ENCODE results near the gene RAC3. TPM values are rescaled to one million over a fixed set of nuclear protein-coding genes. Genes with fewer than 3 reads are reported as not detected.

RAC3 gene
- total RNA-seq, 1 experiment from 2014 or later, result 9.3 TPM

- Mint-ChIP-seq H3K4me3 (ENCODE audit: low read depth, unreplicated experiment) (no peak overlapping the region), H3K36me3 (ENCODE audit: insufficient read depth, unreplicated experiment) (peaks cover 17% of the 10 kb centered on the region), H3K9me3 (ENCODE audit: low read depth, unreplicated experiment) (no peaks in the 10 kb centered on the region), H3K4me1 (ENCODE audit: low read depth, unreplicated experiment) (peaks cover 7% of the 10 kb centered on the region), H3K27me3 (ENCODE audit: unreplicated experiment) (no peaks in the 10 kb centered on the region), H3K27ac (ENCODE audit: unreplicated experiment) (no peak overlapping the region)
- TF ChIP-seq, protein P1, sequence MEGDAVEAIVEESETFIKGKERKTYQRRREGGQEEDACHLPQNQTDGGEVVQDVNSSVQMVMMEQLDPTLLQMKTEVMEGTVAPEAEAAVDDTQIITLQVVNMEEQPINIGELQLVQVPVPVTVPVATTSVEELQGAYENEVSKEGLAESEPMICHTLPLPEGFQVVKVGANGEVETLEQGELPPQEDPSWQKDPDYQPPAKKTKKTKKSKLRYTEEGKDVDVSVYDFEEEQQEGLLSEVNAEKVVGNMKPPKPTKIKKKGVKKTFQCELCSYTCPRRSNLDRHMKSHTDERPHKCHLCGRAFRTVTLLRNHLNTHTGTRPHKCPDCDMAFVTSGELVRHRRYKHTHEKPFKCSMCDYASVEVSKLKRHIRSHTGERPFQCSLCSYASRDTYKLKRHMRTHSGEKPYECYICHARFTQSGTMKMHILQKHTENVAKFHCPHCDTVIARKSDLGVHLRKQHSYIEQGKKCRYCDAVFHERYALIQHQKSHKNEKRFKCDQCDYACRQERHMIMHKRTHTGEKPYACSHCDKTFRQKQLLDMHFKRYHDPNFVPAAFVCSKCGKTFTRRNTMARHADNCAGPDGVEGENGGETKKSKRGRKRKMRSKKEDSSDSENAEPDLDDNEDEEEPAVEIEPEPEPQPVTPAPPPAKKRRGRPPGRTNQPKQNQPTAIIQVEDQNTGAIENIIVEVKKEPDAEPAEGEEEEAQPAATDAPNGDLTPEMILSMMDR (IDR thresholded peaks at IDR 0.05; ENCODE audit: unreplicated experiment), result no peak
- intact Hi-C loops (cut with micrococcal nuclease; ENCODE audit: unreplicated experiment), result no loop called here
- no peak for DNase-seq
- no TSS peak for BruUV-seq (replicated peaks)
- CTCF ChIA-PET, result interaction anchor here (1.0 kb wide), 1 partner anchor 18 kb away, joined by 5 read pairs; the partner anchor contains the start of genes CENPX and LRRC45
Observed at GRCh38 chr17:82041144-82041814, 9.8 kb downstream of the RAC3 start.

GRCh38 chr17:82042649-82043048 is 11.2 kb downstream of the RAC3 start:
- H3K9me3 Mint-ChIP-seq (ENCODE audit: low read depth, unreplicated experiment), result no peaks in the 10 kb centered on the region
- H3K4me3 Mint-ChIP-seq (ENCODE audit: low read depth, unreplicated experiment), result no peak overlapping the region
- no peak overlapping the region for H3K27ac Mint-ChIP-seq (ENCODE audit: unreplicated experiment)
- H3K27me3 Mint-ChIP-seq (ENCODE audit: unreplicated experiment), result no peaks in the 10 kb centered on the region
- H3K36me3 Mint-ChIP-seq (ENCODE audit: insufficient read depth, unreplicated experiment), result peaks cover 14% of the 10 kb centered on the region
- DNase-seq, result no peak
- TF ChIP-seq, protein P1 (IDR thresholded peaks at IDR 0.05; ENCODE audit: unreplicated experiment), result no peak
- no TSS peak for BruUV-seq (replicated peaks)
- peaks cover 5% of the 10 kb centered on the region for H3K4me1 Mint-ChIP-seq (ENCODE audit: low read depth, unreplicated experiment)
- CTCF ChIA-PET, result no interaction called here
- intact Hi-C loops (cut with micrococcal nuclease; ENCODE audit: unreplicated experiment), result no loop called here

DNA sequence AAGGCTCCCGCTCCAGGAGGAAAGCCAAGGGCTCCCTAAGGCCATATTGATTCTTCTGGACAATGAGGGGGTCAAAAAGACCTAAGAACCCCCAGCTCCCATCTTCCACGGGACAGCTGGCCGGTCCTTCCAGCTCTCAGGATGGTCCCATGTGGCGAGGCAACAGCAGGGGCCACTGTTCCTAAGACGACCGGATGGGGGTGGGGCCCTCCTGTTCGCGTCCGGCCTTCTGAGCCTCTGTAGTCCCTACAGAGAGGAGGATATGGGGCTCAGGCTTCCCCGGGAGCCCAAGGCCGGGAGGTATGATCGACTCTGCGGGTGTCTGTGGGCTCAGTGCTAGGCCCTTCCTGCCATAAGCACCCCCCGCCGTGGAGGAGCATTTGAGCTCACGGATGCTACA is 12.0 kb downstream of the RAC3 start:
- no peak for DNase-seq
- Mint-ChIP-seq H3K36me3 (ENCODE audit: insufficient read depth, unreplicated experiment) (peaks cover 12% of the 10 kb centered on the region), H3K9me3 (ENCODE audit: low read depth, unreplicated experiment) (no peaks in the 10 kb centered on the region), H3K4me1 (ENCODE audit: low read depth, unreplicated experiment) (no peaks in the 10 kb centered on the region), H3K27ac (ENCODE audit: unreplicated experiment) (no peak overlapping the region), H3K27me3 (ENCODE audit: unreplicated experiment) (no peaks in the 10 kb centered on the region), H3K4me3 (ENCODE audit: low read depth, unreplicated experiment) (no peak overlapping the region)
- no TSS peak for BruUV-seq (replicated peaks)
- CTCF ChIA-PET, result no interaction called here
- TF ChIP-seq, protein P1 (IDR thresholded peaks at IDR 0.05; ENCODE audit: unreplicated experiment), result no peak
- intact Hi-C loops (cut with micrococcal nuclease; ENCODE audit: unreplicated experiment), result no loop called here

DNA sequence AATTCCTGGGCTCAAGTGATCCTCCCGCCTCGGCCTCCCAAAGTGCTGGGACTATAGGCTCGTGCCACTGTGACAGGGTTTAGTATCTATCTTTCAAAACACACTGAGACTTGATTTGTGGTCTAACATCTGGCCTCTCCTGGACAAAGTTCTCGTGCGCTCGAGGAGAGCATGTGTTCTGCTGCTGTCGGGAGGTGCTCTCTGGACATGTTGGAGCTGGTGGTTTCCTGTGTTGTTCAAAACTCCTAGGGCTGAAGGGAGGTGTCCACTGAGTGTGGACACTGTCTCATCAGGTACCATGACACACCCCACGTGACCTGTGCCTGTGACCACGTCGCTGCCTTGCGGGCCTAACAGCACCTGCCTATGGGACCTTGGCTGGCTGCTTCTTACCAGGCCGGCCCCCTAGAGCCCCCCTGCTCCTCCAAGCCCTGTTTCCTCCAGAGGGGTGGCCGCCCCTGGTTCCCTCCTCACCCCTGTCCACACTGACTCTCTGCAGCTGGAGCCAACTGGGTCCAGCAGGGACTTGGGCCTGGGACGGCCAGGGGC is 14.5 kb downstream of the RAC3 start:
- no TSS peak for BruUV-seq (replicated peaks)
- no peak overlapping the region for H3K4me3 Mint-ChIP-seq (ENCODE audit: low read depth, unreplicated experiment)
- intact Hi-C loops (cut with micrococcal nuclease; ENCODE audit: unreplicated experiment), result no loop called here
- no peaks in the 10 kb centered on the region for H3K27me3 Mint-ChIP-seq (ENCODE audit: unreplicated experiment)
- CTCF ChIA-PET, result no interaction called here
- peaks cover 23% of the 10 kb centered on the region for H3K36me3 Mint-ChIP-seq (ENCODE audit: insufficient read depth, unreplicated experiment)
- DNase-seq, result no peak
- no peaks in the 10 kb centered on the region for H3K9me3 Mint-ChIP-seq (ENCODE audit: low read depth, unreplicated experiment)
- H3K4me1 Mint-ChIP-seq (ENCODE audit: low read depth, unreplicated experiment), result no peaks in the 10 kb centered on the region
- no peak overlapping the region for H3K27ac Mint-ChIP-seq (ENCODE audit: unreplicated experiment)
- TF ChIP-seq, protein P1 (IDR thresholded peaks at IDR 0.05; ENCODE audit: unreplicated experiment), result no peak

All from Calu3 (cell line).